ENCODE results near the gene TWNK.

The TWNK gene

GRCh38 chr10:101035314-101035713, 48.0 kb downstream of the TWNK start:
- Histone ChIP-seq H3K27ac (ENCODE audit: low read length) (no peak overlapping the region), H3K36me3 (ENCODE audit: control insufficient read depth in 1 of 2, insufficient read depth in 2 of 2, low read length in 2 of 2) (peaks cover 51% of the 10 kb centered on the region in 2 donors)

GRCh38 chr10:101035916-101036702, 48.8 kb downstream of the TWNK start:
- Histone ChIP-seq H3K36me3 (ENCODE audit: control insufficient read depth in 1 of 2, insufficient read depth in 2 of 2, low read length in 2 of 2) (peaks cover 51% of the 10 kb centered on the region in 2 donors), H3K9me3 (ENCODE audit: control insufficient read depth in 1 of 2, low read length in 2 of 2) (no peaks in the 10 kb centered on the region), H3K27me3 (ENCODE audit: low read depth, low read length) (no peaks in the 10 kb centered on the region), H3K4me1 (ENCODE audit: control insufficient read depth in 1 of 2, insufficient read depth in 2 of 2, low read length in 2 of 2) (peaks cover 0 to 8% of the 10 kb centered on the region in 2 donors), H3K4me3 (ENCODE audit: low read depth in 1 of 2, low read length in 2 of 2) (no peak overlapping the region), H3K27ac (ENCODE audit: low read length) (no peak overlapping the region)

More at GRCh38 chr10:101035314-101035713, 48.0 kb downstream of the TWNK start:
- H3K27me3 ChIP-seq (ENCODE audit: low read depth, low read length): no peaks in the 10 kb centered on the region
- H3K4me1 ChIP-seq (ENCODE audit: control insufficient read depth in 1 of 2, insufficient read depth in 2 of 2, low read length in 2 of 2): peaks cover 0 to 16% of the 10 kb centered on the region in 2 donors
- H3K9me3 ChIP-seq (ENCODE audit: control insufficient read depth in 1 of 2, low read length in 2 of 2): no peaks in the 10 kb centered on the region
- no peak overlapping the region for H3K4me3 ChIP-seq (ENCODE audit: low read depth in 1 of 2, low read length in 2 of 2)

GRCh38 chr10:101036726-101037125, 49.4 kb downstream of the TWNK start:
- Histone ChIP-seq H3K27ac (ENCODE audit: low read length) (no peak overlapping the region), H3K36me3 (ENCODE audit: control insufficient read depth in 1 of 2, insufficient read depth in 2 of 2, low read length in 2 of 2) (peaks cover 51% of the 10 kb centered on the region in 2 donors), H3K4me3 (ENCODE audit: low read depth in 1 of 2, low read length in 2 of 2) (no peak overlapping the region), H3K27me3 (ENCODE audit: low read depth, low read length) (no peaks in the 10 kb centered on the region), H3K9me3 (ENCODE audit: control insufficient read depth in 1 of 2, low read length in 2 of 2) (no peaks in the 10 kb centered on the region), H3K4me1 (ENCODE audit: control insufficient read depth in 1 of 2, insufficient read depth in 2 of 2, low read length in 2 of 2) (peaks cover 0 to 13% of the 10 kb centered on the region in 2 donors)

GRCh38 chr10:101038484-101038883, 51.1 kb downstream of the TWNK start:
- H3K4me3 ChIP-seq (ENCODE audit: low read depth in 1 of 2, low read length in 2 of 2): no peak overlapping the region
- H3K4me1 ChIP-seq (ENCODE audit: control insufficient read depth in 1 of 2, insufficient read depth in 2 of 2, low read length in 2 of 2): peaks cover 11% of the 10 kb centered on the region in 2 donors
- no peaks in the 10 kb centered on the region for H3K27me3 ChIP-seq (ENCODE audit: low read depth, low read length)
- H3K36me3 ChIP-seq (ENCODE audit: control insufficient read depth in 1 of 2, insufficient read depth in 2 of 2, low read length in 2 of 2): peaks cover 50 to 51% of the 10 kb centered on the region in 2 donors
- H3K9me3 ChIP-seq (ENCODE audit: control insufficient read depth in 1 of 2, low read length in 2 of 2): no peaks in the 10 kb centered on the region
- no peak overlapping the region for H3K27ac ChIP-seq (ENCODE audit: low read length)

- no peak overlapping the region for H3K4me3 ChIP-seq (ENCODE audit: low read depth in 1 of 2, low read length in 2 of 2)
- no peaks in the 10 kb centered on the region for H3K9me3 ChIP-seq (ENCODE audit: control insufficient read depth in 1 of 2, low read length in 2 of 2)
- no peaks in the 10 kb centered on the region for H3K27me3 ChIP-seq (ENCODE audit: low read depth, low read length)
- H3K27ac ChIP-seq (ENCODE audit: low read length): no peak overlapping the region
- peaks cover 13% of the 10 kb centered on the region in 2 donors for H3K4me1 ChIP-seq (ENCODE audit: control insufficient read depth in 1 of 2, insufficient read depth in 2 of 2, low read length in 2 of 2)
- H3K36me3 ChIP-seq (ENCODE audit: control insufficient read depth in 1 of 2, insufficient read depth in 2 of 2, low read length in 2 of 2): peaks cover 46 to 47% of the 10 kb centered on the region in 2 donors
Measured at GRCh38 chr10:101040061-101040460, 52.7 kb downstream of the TWNK start.

GRCh38 chr10:101040851-101041250, 53.5 kb downstream of the TWNK start:
- Histone ChIP-seq H3K36me3 (ENCODE audit: control insufficient read depth in 1 of 2, insufficient read depth in 2 of 2, low read length in 2 of 2) (peaks cover 38 to 39% of the 10 kb centered on the region in 2 donors), H3K27ac (ENCODE audit: low read length) (no peak overlapping the region), H3K4me3 (ENCODE audit: low read depth in 1 of 2, low read length in 2 of 2) (no peak overlapping the region), H3K9me3 (ENCODE audit: control insufficient read depth in 1 of 2, low read length in 2 of 2) (no peaks in the 10 kb centered on the region), H3K4me1 (ENCODE audit: control insufficient read depth in 1 of 2, insufficient read depth in 2 of 2, low read length in 2 of 2) (peaks cover 13% of the 10 kb centered on the region in 2 donors), H3K27me3 (ENCODE audit: low read depth, low read length) (no peaks in the 10 kb centered on the region)

- Histone ChIP-seq H3K27ac (ENCODE audit: low read length) (no peak overlapping the region), H3K9me3 (ENCODE audit: control insufficient read depth in 1 of 2, low read length in 2 of 2) (no peaks in the 10 kb centered on the region), H3K36me3 (ENCODE audit: control insufficient read depth in 1 of 2, insufficient read depth in 2 of 2, low read length in 2 of 2) (peaks cover 33 to 34% of the 10 kb centered on the region in 2 donors), H3K4me1 (ENCODE audit: control insufficient read depth in 1 of 2, insufficient read depth in 2 of 2, low read length in 2 of 2) (peaks cover 13% of the 10 kb centered on the region in 2 donors), H3K27me3 (ENCODE audit: low read depth, low read length) (peaks cover under 1% of the 10 kb centered on the region), H3K4me3 (ENCODE audit: low read depth in 1 of 2, low read length in 2 of 2) (no peak overlapping the region)
Measured at GRCh38 chr10:101041252-101041761, 54.0 kb downstream of the TWNK start.

- Histone ChIP-seq H3K36me3 (ENCODE audit: control insufficient read depth in 1 of 2, insufficient read depth in 2 of 2, low read length in 2 of 2) (peaks cover 25 to 27% of the 10 kb centered on the region in 2 donors), H3K4me1 (ENCODE audit: control insufficient read depth in 1 of 2, insufficient read depth in 2 of 2, low read length in 2 of 2) (peaks cover 13% of the 10 kb centered on the region in 2 donors), H3K4me3 (ENCODE audit: low read depth in 1 of 2, low read length in 2 of 2) (peak overlapping the region; percentile 53 to 77)
Measured at GRCh38 chr10:101042118-101042517, 54.8 kb downstream of the TWNK start.

GRCh38 chr10:101042667-101043362, 55.5 kb downstream of the TWNK start:
- H3K27ac ChIP-seq (ENCODE audit: low read length): peak overlapping the region; percentile 90
- H3K36me3 ChIP-seq (ENCODE audit: control insufficient read depth in 1 of 2, insufficient read depth in 2 of 2, low read length in 2 of 2): peaks cover 18 to 20% of the 10 kb centered on the region in 2 donors
- H3K4me3 ChIP-seq (ENCODE audit: low read depth in 1 of 2, low read length in 2 of 2): peak overlapping the region; percentile 53 to 77
- H3K4me1 ChIP-seq (ENCODE audit: control insufficient read depth in 1 of 2, insufficient read depth in 2 of 2, low read length in 2 of 2): peaks cover 13% of the 10 kb centered on the region in 2 donors
- peaks cover 13% of the 10 kb centered on the region for H3K27me3 ChIP-seq (ENCODE audit: low read depth, low read length)
- H3K9me3 ChIP-seq (ENCODE audit: control insufficient read depth in 1 of 2, low read length in 2 of 2): no peaks in the 10 kb centered on the region

More at GRCh38 chr10:101042118-101042517, 54.8 kb downstream of the TWNK start:
- H3K27ac ChIP-seq (ENCODE audit: low read length): peak overlapping the region; percentile 90
- H3K9me3 ChIP-seq (ENCODE audit: control insufficient read depth in 1 of 2, low read length in 2 of 2): no peaks in the 10 kb centered on the region
- H3K27me3 ChIP-seq (ENCODE audit: low read depth, low read length): peaks cover 6% of the 10 kb centered on the region

GRCh38 chr10:101043363-101043707, 56.0 kb downstream of the TWNK start:
- Histone ChIP-seq H3K4me1 (ENCODE audit: control insufficient read depth in 1 of 2, insufficient read depth in 2 of 2, low read length in 2 of 2) (peaks cover 13% of the 10 kb centered on the region in 2 donors), H3K4me3 (ENCODE audit: low read depth in 1 of 2, low read length in 2 of 2) (peak overlapping the region; percentile 53 to 77), H3K36me3 (ENCODE audit: control insufficient read depth in 1 of 2, insufficient read depth in 2 of 2, low read length in 2 of 2) (peaks cover 13 to 16% of the 10 kb centered on the region in 2 donors), H3K27me3 (ENCODE audit: low read depth, low read length) (peaks cover 18% of the 10 kb centered on the region), H3K27ac (ENCODE audit: low read length) (peak overlapping the region; percentile 90), H3K9me3 (ENCODE audit: control insufficient read depth in 1 of 2, low read length in 2 of 2) (no peaks in the 10 kb centered on the region)
